ENCODE results near the gene MRAS.
"Not testable (repeated sequence)": the region's sequence is repeated elsewhere in the genome, so short reads cannot be mapped to it uniquely, and the experiment has no call there.

MRAS gene

GRCh38 chr3:138374573-138375134, 26.3 kb downstream of the MRAS start:
- in situ Hi-C loops (cut with HindIII; ENCODE audit: low pct_unique_long_range_greater_than_20kb, low sequenced_read_pairs) = no loop called here
- DNase-seq (ENCODE audit: low read depth in 1 of 2, low spot score in 1 of 2) = no peak
- no peak for TF ChIP-seq JUND (IDR thresholded peaks at IDR 0.05; ENCODE audit: low read depth)

GRCh38 chr3:138375447-138375846, 27.1 kb downstream of the MRAS start:
- in situ Hi-C loops (cut with HindIII; ENCODE audit: low pct_unique_long_range_greater_than_20kb, low sequenced_read_pairs) = no loop called here
- DNase-seq (ENCODE audit: low read depth in 1 of 2, low spot score in 1 of 2) = no peak
- no peak for TF ChIP-seq JUND (IDR thresholded peaks at IDR 0.05; ENCODE audit: low read depth)

- DNase-seq (ENCODE audit: low read depth in 1 of 2, low spot score in 1 of 2) = no peak
- in situ Hi-C loops (cut with HindIII; ENCODE audit: low pct_unique_long_range_greater_than_20kb, low sequenced_read_pairs) = no loop called here
- no peak for TF ChIP-seq JUND (IDR thresholded peaks at IDR 0.05; ENCODE audit: low read depth)
These were observed 28.3 kb downstream of the MRAS start for GRCh38 chr3:138376663-138377062.

- in situ Hi-C loops (cut with HindIII; ENCODE audit: low pct_unique_long_range_greater_than_20kb, low sequenced_read_pairs); DNase-seq (ENCODE audit: low read depth in 1 of 2, low spot score in 1 of 2): not testable (repeated sequence)
These were observed 28.8 kb downstream of the MRAS start for GRCh38 chr3:138377212-138377611.

- in situ Hi-C loops (cut with HindIII; ENCODE audit: low pct_unique_long_range_greater_than_20kb, low sequenced_read_pairs) = no loop called here
- TF ChIP-seq JUND (IDR thresholded peaks at IDR 0.05; ENCODE audit: low read depth) = no peak
- DNase-seq (ENCODE audit: low read depth in 1 of 2, low spot score in 1 of 2) = no peak
These were observed 29.4 kb downstream of the MRAS start for GRCh38 chr3:138377804-138378203.

GRCh38 chr3:138378331-138378730, 30.0 kb downstream of the MRAS start:
- DNase-seq (ENCODE audit: low read depth in 1 of 2, low spot score in 1 of 2) = no peak
- in situ Hi-C loops (cut with HindIII; ENCODE audit: low pct_unique_long_range_greater_than_20kb, low sequenced_read_pairs) = no loop called here
- TF ChIP-seq JUND (IDR thresholded peaks at IDR 0.05; ENCODE audit: low read depth) = no peak

- in situ Hi-C loops (cut with HindIII; ENCODE audit: low pct_unique_long_range_greater_than_20kb, low sequenced_read_pairs) = no loop called here
- TF ChIP-seq JUND (IDR thresholded peaks at IDR 0.05; ENCODE audit: low read depth) = no peak
- DNase-seq (ENCODE audit: low read depth in 1 of 2, low spot score in 1 of 2) = no peak
These were observed 30.6 kb downstream of the MRAS start for GRCh38 chr3:138378990-138379389.

GRCh38 chr3:138381413-138381901, 33.1 kb downstream of the MRAS start:
- no peak for DNase-seq (ENCODE audit: low read depth in 1 of 2, low spot score in 1 of 2)
- in situ Hi-C loops (cut with HindIII; ENCODE audit: low pct_unique_long_range_greater_than_20kb, low sequenced_read_pairs) = no loop called here
- no peak for TF ChIP-seq JUND (IDR thresholded peaks at IDR 0.05; ENCODE audit: low read depth)

GRCh38 chr3:138381950-138382715, 33.8 kb downstream of the MRAS start:
- DNase-seq (ENCODE audit: low read depth in 1 of 2, low spot score in 1 of 2) = peak in 1 of 2 experiments; percentile 18
- in situ Hi-C loops (cut with HindIII; ENCODE audit: low pct_unique_long_range_greater_than_20kb, low sequenced_read_pairs) = no loop called here
- TF ChIP-seq JUND (IDR thresholded peaks at IDR 0.05; ENCODE audit: low read depth) = no peak

- DNase-seq (ENCODE audit: low read depth in 1 of 2, low spot score in 1 of 2) = no peak
- in situ Hi-C loops (cut with HindIII; ENCODE audit: low pct_unique_long_range_greater_than_20kb, low sequenced_read_pairs) = no loop called here
- no peak for TF ChIP-seq JUND (IDR thresholded peaks at IDR 0.05; ENCODE audit: low read depth)
These were observed 35.5 kb downstream of the MRAS start for GRCh38 chr3:138383715-138384465.

GRCh38 chr3:138384531-138384930, 36.2 kb downstream of the MRAS start:
- in situ Hi-C loops (cut with HindIII; ENCODE audit: low pct_unique_long_range_greater_than_20kb, low sequenced_read_pairs) = no loop called here
- no peak for DNase-seq (ENCODE audit: low read depth in 1 of 2, low spot score in 1 of 2)
- TF ChIP-seq JUND (IDR thresholded peaks at IDR 0.05; ENCODE audit: low read depth) = no peak

- in situ Hi-C loops (cut with HindIII; ENCODE audit: low pct_unique_long_range_greater_than_20kb, low sequenced_read_pairs) = no loop called here
- no peak for TF ChIP-seq JUND (IDR thresholded peaks at IDR 0.05; ENCODE audit: low read depth)
- DNase-seq (ENCODE audit: low read depth in 1 of 2, low spot score in 1 of 2) = no peak
These were observed 36.6 kb downstream of the MRAS start for GRCh38 chr3:138384976-138385375.

GRCh38 chr3:138389144-138389601, 40.8 kb downstream of the MRAS start:
- TF ChIP-seq JUND (IDR thresholded peaks at IDR 0.05; ENCODE audit: low read depth) = no peak
- in situ Hi-C loops (cut with HindIII; ENCODE audit: low pct_unique_long_range_greater_than_20kb, low sequenced_read_pairs) = no loop called here
- DNase-seq (ENCODE audit: low read depth in 1 of 2, low spot score in 1 of 2) = no peak

Data from T47D (cell line).